IMR-90 (cell line): ENCODE measurements around the gene KDM4B. TPM values are rescaled to one million over a fixed set of nuclear protein-coding genes. Genes with fewer than 3 reads are reported as not detected.

Experiments
- ATAC-seq: fragments of 200-7000 bp; cut with Tn5 transposase; 2 replicates; pipeline ENCODE4 v1.9.1; 2020; ENCODE audit warnings: low read depth, mild to moderate bottlenecking, moderate library complexity
- BruUV-seq: library from RNA; stranded (reverse); fragments of 400-500 nt; replicated peaks from 2 replicates; lab custom pipeline; 2021; lab: Mats Ljungman, UMichigan
- CTCF ChIA-PET: fragments of 300-600 bp; formaldehyde crosslinking; extraction: SDS; loops from one replicate; lab custom pipeline; 2021; ENCODE audit warnings: antibody characterized with exemption; lab: Yijun Ruan, JAX
- POLR2A ChIA-PET: fragments of 300-600 bp; sonication (Branson Sonifier 250); formaldehyde crosslinking; loops from one replicate; lab custom pipeline; 2022; ENCODE audit warnings: antibody characterized with exemption; ENCODE audit not compliant: unreplicated experiment; lab: Charles Lee
- DNase-seq: peaks from one replicate; pipeline ENCODE4 v3.0.0; 2013
- H2AFZ ChIP-seq: replicated peaks from 2 replicates; pipeline ENCODE3; 2013; ENCODE audit warnings: low read length, mild to moderate bottlenecking; ENCODE audit not compliant: poor library complexity
- H2AK5ac ChIP-seq: 2 replicates; pipeline ENCODE4 v1.6.1; 2013; ENCODE audit warnings: low read depth, low read length, inconsistent platforms
- H2AK9ac ChIP-seq: replicated peaks from 2 replicates; pipeline ENCODE3; 2013; ENCODE audit warnings: mild to moderate bottlenecking, low read depth, low read length, moderate library complexity; ENCODE audit not compliant: poor library complexity
- H2BK120ac ChIP-seq: 2 replicates; pipeline ENCODE4 v1.6.1; 2013; ENCODE audit warnings: low read depth, low read length, inconsistent platforms
- H2BK15ac ChIP-seq: 3 replicates; pipeline ENCODE4 v1.6.1; 2013; ENCODE audit warnings: low read depth, low read length, inconsistent platforms
- H2BK20ac ChIP-seq: 2 replicates; pipeline ENCODE4 v1.6.1; 2013; ENCODE audit warnings: low read depth, mild to moderate bottlenecking, inconsistent platforms, low read length, moderate library complexity
- H2BK5ac ChIP-seq: 2 replicates; pipeline ENCODE4 v1.6.1; 2013; ENCODE audit warnings: mild to moderate bottlenecking, low read depth, low read length, inconsistent platforms; ENCODE audit not compliant: poor library complexity, severe bottlenecking
- H3K14ac ChIP-seq: replicated peaks from 2 replicates; pipeline ENCODE4 v1.6.1; 2013; ENCODE audit warnings: low read depth, low read length, inconsistent platforms
- H3K18ac ChIP-seq: 2 replicates; pipeline ENCODE4 v1.6.1; 2013; ENCODE audit warnings: low read depth, low read length, control low read depth
- H3K23ac ChIP-seq: 2 replicates; pipeline ENCODE4 v1.6.1; 2013; ENCODE audit warnings: low read depth, low read length, inconsistent platforms
- H3K27ac ChIP-seq: 2 replicates; pipeline ENCODE4 v1.5.1; 2013; ENCODE audit warnings: mild to moderate bottlenecking, control low read depth, low read length; ENCODE audit not compliant: insufficient read depth
- H3K27me3 ChIP-seq: 2 replicates; pipeline ENCODE4 v1.6.1; 2013; ENCODE audit warnings: low read length; ENCODE audit not compliant: control insufficient read depth, insufficient read depth
- H3K36me3 ChIP-seq: 2 replicates; pipeline ENCODE4 v1.6.1; 2013; ENCODE audit warnings: low read length, mixed read lengths; ENCODE audit not compliant: control insufficient read depth, insufficient read depth
- H3K4ac ChIP-seq: 2 replicates; pipeline ENCODE4 v1.6.1; 2013; ENCODE audit warnings: low read depth, low read length, inconsistent platforms
- H3K4me1 ChIP-seq: 2 replicates; pipeline ENCODE4 v1.6.1; 2013; ENCODE audit warnings: low read length, mixed read lengths; ENCODE audit not compliant: control insufficient read depth, insufficient read depth
- H3K4me2 ChIP-seq: 2 replicates; pipeline ENCODE4 v1.6.1; 2013; ENCODE audit warnings: low read depth, mild to moderate bottlenecking, control low read depth, low read length, moderate library complexity
- H3K4me3 ChIP-seq: 2 replicates; pipeline ENCODE4 v1.5.1; 2013; ENCODE audit warnings: low read depth, mild to moderate bottlenecking, control low read depth, low read length, moderate library complexity; ENCODE audit not compliant: insufficient read depth
- H3K56ac ChIP-seq: 2 replicates; pipeline ENCODE4 v1.6.1; 2013; ENCODE audit warnings: low read length, inconsistent platforms; ENCODE audit not compliant: insufficient read depth; ENCODE audit errors: extremely low read depth
- H3K79me1 ChIP-seq, 2 experiments: 2 replicates each; pipeline ENCODE4 v1.6.1; 2013; ENCODE audit warnings: low read length in 2 of 2, inconsistent platforms in 1 of 2, low read depth in 1 of 2
- H3K9ac ChIP-seq: 2 replicates; pipeline ENCODE4 v1.6.1; 2013; ENCODE audit warnings: low read depth, low read length, control low read depth
- H3K9me1 ChIP-seq: 2 replicates; pipeline ENCODE4 v1.6.1; 2013; ENCODE audit warnings: low read length, inconsistent platforms; ENCODE audit not compliant: insufficient read depth
- H3K9me3 ChIP-seq: 2 replicates; pipeline ENCODE4 v1.6.1; 2013; ENCODE audit warnings: low read length; ENCODE audit not compliant: control insufficient read depth, insufficient read depth
- H4K20me1 ChIP-seq: 2 replicates; pipeline ENCODE4 v1.6.1; 2013; ENCODE audit warnings: low read length, inconsistent platforms; ENCODE audit not compliant: insufficient read depth
- H4K5ac ChIP-seq: 2 replicates; pipeline ENCODE4 v1.6.1; 2013; ENCODE audit warnings: mild to moderate bottlenecking, low read depth, low read length, control low read depth
- H4K8ac ChIP-seq, 2 experiments: 2 replicates each; pipeline ENCODE4 v1.6.1; 2013; ENCODE audit warnings: low read depth in 2 of 2, low read length in 2 of 2, control low read depth in 1 of 2, inconsistent platforms in 1 of 2
- H4K91ac ChIP-seq: 2 replicates; pipeline ENCODE4 v1.6.1; 2013; ENCODE audit warnings: low read depth, low read length, inconsistent platforms; ENCODE audit not compliant: insufficient read depth
- NFE2L2 ChIP-seq: fragments of 150-350 bp; IDR thresholded peaks from 2 replicates; pipeline ENCODE4 v1.6.1; 2016; ENCODE audit warnings: low read depth, mild to moderate bottlenecking, low read length
- WGBS, 2 experiments: methylation state at CpG; one replicate each; pipeline versions ENCODE4 v1.1.5 to v1.1.7; 2013; ENCODE audit warnings: missing lambda C conversion rate in 2 of 2; ENCODE audit not compliant: insufficient read length in 1 of 2; ENCODE audit errors: extremely low coverage in 2 of 2; 5-methylcytosine and 5-hydroxymethylcytosine counted together
- dilution Hi-C: fragments of 300-500 bp; cut with HindIII; formaldehyde crosslinking; loops from one replicate; pipeline ENCODE4 v1.14.3; 2018; ENCODE audit warnings: low sequenced_read_pairs; ENCODE audit not compliant: unreplicated experiment
- in situ Hi-C: fragments of 300-500 bp; cut with MboI; formaldehyde crosslinking; loops from 3 replicates; pipeline ENCODE4 v1.14.3; 2019; ENCODE audit warnings: low sequenced_read_pairs, inconsistent platforms, mixed read lengths
- intact Hi-C: fragments of 100-400 bp; cut with micrococcal nuclease; formaldehyde crosslinking; loops from 2 replicates; pipeline ENCODE4 v1.10.0; 2022
- polyA plus RNA-seq, 3 experiments: library from polyadenylated mRNA; depleted of rRNA; stranded (reverse); fragments of >200 nt; gene quantifications; 2 replicates each; pipeline ENCODE4 v1.2.3, GENCODE V29; 2012; ENCODE audit warnings: low replicate concordance in 1 of 3
- total RNA-seq: library from RNA; depleted of rRNA; stranded (reverse); fragments of >200 nt; gene quantifications from 2 replicates; pipeline ENCODE4 v1.2.3, GENCODE V29; 2012
- TF ChIP-seq, protein P1 (sequence below): fragments of 150-350 bp; IDR thresholded peaks from 2 replicates; pipeline ENCODE4 v1.6.1; 2017; ENCODE audit warnings: mild to moderate bottlenecking, antibody characterized with exemption, low read length, low read depth

KDM4B gene
- total and polyA plus RNA-seq, 2 of the 4 experiments (the other 2 are of a cell fraction): 5.0 to 17.9 TPM

DNA sequence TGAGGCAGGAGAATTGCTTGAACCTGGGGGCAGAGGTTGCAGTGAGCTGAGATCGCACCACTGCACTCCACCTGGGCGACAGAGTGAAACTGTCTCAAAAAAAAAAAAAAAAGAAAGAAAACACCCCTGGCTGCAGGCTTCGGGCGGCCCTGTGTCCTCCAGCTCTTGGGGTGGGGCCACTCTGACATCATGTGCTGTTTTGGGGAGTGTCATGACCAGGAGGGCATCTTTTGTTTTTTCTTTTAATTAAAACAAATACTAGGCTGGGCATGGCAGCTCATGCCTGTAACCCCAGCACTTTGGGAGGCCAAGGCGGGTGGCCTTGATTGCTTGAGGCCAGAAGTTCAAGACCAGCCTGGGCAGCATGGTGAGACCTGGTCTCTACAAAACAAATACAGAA lies 52.1 kb downstream of the KDM4B start:
- H3K27ac ChIP-seq: no peak overlapping the region
- no peak overlapping the region for H3K9ac ChIP-seq
- no peak overlapping the region for H3K18ac ChIP-seq
- H3K56ac ChIP-seq: no peak overlapping the region
- peaks cover 32 to 89% of the 10 kb centered on the region in 2 experiments for H3K79me1 ChIP-seq
- H2AK9ac ChIP-seq: no peak overlapping the region
- no peak overlapping the region for H3K14ac ChIP-seq
- no peak overlapping the region for H4K8ac ChIP-seq
- no peak overlapping the region for H2AK5ac ChIP-seq
- no peaks in the 10 kb centered on the region for H3K27me3 ChIP-seq
- no peak overlapping the region for H2BK20ac ChIP-seq
- no peak overlapping the region for H4K5ac ChIP-seq
- no CpG with 5 or more reads among the region's 5 CpGs for WGBS, 2 experiments
- dilution Hi-C loops: no loop called here
- in situ Hi-C loops: no loop called here
- H3K9me1 ChIP-seq: peaks cover 23% of the 10 kb centered on the region
- POLR2A ChIA-PET: interaction anchor here (0.6 kb wide), 1 partner anchor 151 kb away, joined by 3 read pairs; no protein-coding TSS in a partner anchor
- no peak overlapping the region for H3K23ac ChIP-seq
- H2BK15ac ChIP-seq: no peak overlapping the region
- TF ChIP-seq, protein P1, sequence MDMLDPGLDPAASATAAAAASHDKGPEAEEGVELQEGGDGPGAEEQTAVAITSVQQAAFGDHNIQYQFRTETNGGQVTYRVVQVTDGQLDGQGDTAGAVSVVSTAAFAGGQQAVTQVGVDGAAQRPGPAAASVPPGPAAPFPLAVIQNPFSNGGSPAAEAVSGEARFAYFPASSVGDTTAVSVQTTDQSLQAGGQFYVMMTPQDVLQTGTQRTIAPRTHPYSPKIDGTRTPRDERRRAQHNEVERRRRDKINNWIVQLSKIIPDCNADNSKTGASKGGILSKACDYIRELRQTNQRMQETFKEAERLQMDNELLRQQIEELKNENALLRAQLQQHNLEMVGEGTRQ: no peak
- TF ChIP-seq NFE2L2: no peak
- H3K4me3 ChIP-seq: no peak overlapping the region
- DNase-seq (no peak), ATAC-seq (no peak)
- H2BK5ac ChIP-seq: no peak overlapping the region
- BruUV-seq: no TSS peak
- 0 out of 2 replicates have a peak, but pooled peaks cover 4% of the 10 kb centered on the region for H3K4me1 ChIP-seq
- H4K91ac ChIP-seq: no peak overlapping the region
- no peak overlapping the region for H3K4ac ChIP-seq
- peaks cover 31% of the 10 kb centered on the region for H3K36me3 ChIP-seq
- H3K4me2 ChIP-seq: no peak overlapping the region
- no peak overlapping the region for H2BK120ac ChIP-seq
- H3K9me3 ChIP-seq: no peaks in the 10 kb centered on the region
- peaks cover 95% of the 10 kb centered on the region for H4K20me1 ChIP-seq
- H2AFZ ChIP-seq: no peak overlapping the region
- intact Hi-C loops: no loop called here
- CTCF ChIA-PET: no interaction called here
